Esophagus muscularis mucosa (tissue), 4 donors: ENCODE data around the gene SNAPC4.

ENCODE experiments used
- EP300 ChIP-seq: sonication (generic); formaldehyde crosslinking; IDR thresholded peaks from one replicate; pipeline ENCODE4 v1.6.1; 2017; ENCODE audit warnings: antibody characterized with exemption
- POLR2A ChIP-seq: fragments of 450-650 bp; IDR thresholded peaks from one replicate; pipeline ENCODE4 v1.6.1; 2017; ENCODE audit warnings: antibody characterized with exemption, moderate library complexity, mild to moderate bottlenecking, low read depth
- POLR2AphosphoS5 ChIP-seq, 2 donors: sonication (generic); formaldehyde crosslinking; IDR thresholded peaks; one replicate each; pipeline ENCODE4 v1.6.1; 2017; ENCODE audit warnings: antibody characterized with exemption in 2 of 2
- TF ChIP-seq, protein P1 (sequence below), 3 experiments: fragments of 200-600 bp in 2 of 3; fragments of 450-650 bp in 1 of 3; sonication (generic) in 2 of 3; IDR thresholded peaks; one replicate each; pipeline ENCODE4 v1.5.1; 2017 to 2019; ENCODE audit warnings: antibody characterized with exemption in 3 of 3, mild to moderate bottlenecking in 2 of 3, moderate library complexity in 1 of 3

GRCh38 chr9:136416427-136416826 is 16.5 kb upstream of the SNAPC4 start:
- TF ChIP-seq POLR2AphosphoS5 (IDR thresholded peaks at IDR 0.05) = no peak
- no peak for TF ChIP-seq POLR2A
- no peak for TF ChIP-seq EP300
- TF ChIP-seq, protein P1, sequence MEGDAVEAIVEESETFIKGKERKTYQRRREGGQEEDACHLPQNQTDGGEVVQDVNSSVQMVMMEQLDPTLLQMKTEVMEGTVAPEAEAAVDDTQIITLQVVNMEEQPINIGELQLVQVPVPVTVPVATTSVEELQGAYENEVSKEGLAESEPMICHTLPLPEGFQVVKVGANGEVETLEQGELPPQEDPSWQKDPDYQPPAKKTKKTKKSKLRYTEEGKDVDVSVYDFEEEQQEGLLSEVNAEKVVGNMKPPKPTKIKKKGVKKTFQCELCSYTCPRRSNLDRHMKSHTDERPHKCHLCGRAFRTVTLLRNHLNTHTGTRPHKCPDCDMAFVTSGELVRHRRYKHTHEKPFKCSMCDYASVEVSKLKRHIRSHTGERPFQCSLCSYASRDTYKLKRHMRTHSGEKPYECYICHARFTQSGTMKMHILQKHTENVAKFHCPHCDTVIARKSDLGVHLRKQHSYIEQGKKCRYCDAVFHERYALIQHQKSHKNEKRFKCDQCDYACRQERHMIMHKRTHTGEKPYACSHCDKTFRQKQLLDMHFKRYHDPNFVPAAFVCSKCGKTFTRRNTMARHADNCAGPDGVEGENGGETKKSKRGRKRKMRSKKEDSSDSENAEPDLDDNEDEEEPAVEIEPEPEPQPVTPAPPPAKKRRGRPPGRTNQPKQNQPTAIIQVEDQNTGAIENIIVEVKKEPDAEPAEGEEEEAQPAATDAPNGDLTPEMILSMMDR (IDR thresholded peaks at IDR 0.05) = no peak
